CD4-positive, alpha-beta T cell treated with Interleukin-4 for 4 hours (primary cell): ENCODE results near the gene GATB.

Experiments
- DNase-seq: peaks from one replicate; pipeline ENCODE4 v3.0.0-alpha.2; 2020

Gene GATB

GRCh38 chr4:151760712-151761661 is at the start of gene GATB:
GATB (minus strand) TSS chr4:151761007; CDS start chr4:151760982, 25 bp downstream.
- peak; percentile 97 for DNase-seq

GRCh38 chr4:151810476-151810875 is 49.7 kb upstream of the GATB start:
- DNase-seq: no peak

GRCh38 chr4:151809716-151810115 is 48.9 kb upstream of the GATB start:
- DNase-seq: no peak

GRCh38 chr4:151808542-151808941 is 47.7 kb upstream of the GATB start:
- no peak for DNase-seq

- no peak for DNase-seq
Measured at GRCh38 chr4:151808120-151808529, 47.3 kb upstream of the GATB start.

- DNase-seq: no peak
Measured at GRCh38 chr4:151807220-151807619, 46.4 kb upstream of the GATB start.

- no peak for DNase-seq
Measured at GRCh38 chr4:151806511-151806927, 45.7 kb upstream of the GATB start.

GRCh38 chr4:151804821-151805220 is 44.0 kb upstream of the GATB start:
- no peak for DNase-seq

- no peak for DNase-seq
Measured at GRCh38 chr4:151804086-151804630, 43.4 kb upstream of the GATB start.

- DNase-seq: no peak
Measured at GRCh38 chr4:151803246-151803645, 42.4 kb upstream of the GATB start.

- peak; percentile 56 for DNase-seq
Measured at GRCh38 chr4:151801547-151802516, 41.0 kb upstream of the GATB start.

- DNase-seq: no peak
Measured at GRCh38 chr4:151799417-151800012, 38.7 kb upstream of the GATB start.

- DNase-seq: no peak
Measured at GRCh38 chr4:151798678-151799416, 38.0 kb upstream of the GATB start.

GRCh38 chr4:151797853-151798252 is 37.0 kb upstream of the GATB start:
- DNase-seq: no peak

GRCh38 chr4:151797131-151797530 is 36.3 kb upstream of the GATB start:
- no peak for DNase-seq

- DNase-seq: no peak
Measured at GRCh38 chr4:151796106-151796505, 35.3 kb upstream of the GATB start.

GRCh38 chr4:151792995-151793394 is 32.2 kb upstream of the GATB start:
- DNase-seq: no peak

- no peak for DNase-seq
Measured at GRCh38 chr4:151792530-151792929, 31.7 kb upstream of the GATB start.

- DNase-seq: no peak
Measured at GRCh38 chr4:151788021-151788420, 27.2 kb upstream of the GATB start.

- no peak for DNase-seq
Measured at GRCh38 chr4:151786158-151786495, 25.3 kb upstream of the GATB start.

GRCh38 chr4:151785484-151786157 is 24.8 kb upstream of the GATB start:
- no peak for DNase-seq
